Glomerular visceral epithelial cell (primary cell): ENCODE data around the gene ZKSCAN3.
A peak's percentile ranks its signal among the peaks of the same experiment; 100 is the strongest.
"Not testable (repeated sequence)": the region's sequence is repeated elsewhere in the genome, so short reads cannot be mapped to it uniquely, and the experiment has no call there.

Experiments used
- DNase-seq: peaks from one replicate; pipeline ENCODE4 v3.0.0-alpha.2; 2016; ENCODE audit errors: extremely low spot score

ZKSCAN3 gene

DNA sequence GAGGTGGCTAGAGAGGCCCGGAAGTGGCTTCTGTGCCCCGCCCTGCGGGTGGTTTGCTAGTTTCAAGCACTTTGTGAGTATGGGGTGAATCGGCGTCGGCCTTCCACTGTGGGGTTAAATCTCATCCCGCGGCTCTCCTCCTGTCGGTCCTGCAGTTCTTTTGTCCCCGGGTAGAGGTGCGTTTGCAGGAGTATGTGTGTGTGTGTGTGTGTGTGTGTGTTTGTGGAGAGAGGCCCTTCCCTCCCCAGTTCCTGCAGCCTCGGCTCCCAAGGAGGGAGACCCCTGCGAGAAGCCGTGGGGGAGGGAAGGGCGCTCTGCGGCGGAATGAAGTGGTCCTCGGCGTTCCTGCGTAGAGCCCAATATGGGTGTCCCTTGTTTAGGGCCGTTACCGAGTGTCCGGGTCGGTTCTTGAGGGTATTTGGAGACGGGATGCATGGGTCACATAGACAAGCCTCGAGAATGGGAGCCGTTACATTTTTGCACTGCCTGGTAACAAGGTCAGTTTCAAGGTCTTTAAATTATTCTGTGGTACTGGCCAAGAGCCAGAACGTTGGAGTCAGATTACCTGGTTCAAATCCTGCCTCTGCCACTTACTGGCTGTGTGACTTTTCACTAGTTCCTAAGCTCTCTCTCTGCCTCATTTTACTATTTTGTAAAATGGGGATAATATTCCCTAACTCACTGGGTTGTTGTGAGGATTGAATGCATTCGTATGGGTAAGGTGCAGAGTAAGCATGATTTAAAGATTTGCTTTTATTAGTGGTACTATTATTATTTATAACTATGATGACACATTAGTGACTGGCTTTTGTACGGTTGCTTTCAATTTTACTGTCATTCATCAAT is at the start of gene ZKSCAN3:
Gene ZKSCAN3, plus strand, starts transcription at position 56 of the 846 bp plus-strand sequence. CDS start 9,640 bp downstream, outside the sequence.
- DNase-seq, result peak; percentile 83

DNA sequence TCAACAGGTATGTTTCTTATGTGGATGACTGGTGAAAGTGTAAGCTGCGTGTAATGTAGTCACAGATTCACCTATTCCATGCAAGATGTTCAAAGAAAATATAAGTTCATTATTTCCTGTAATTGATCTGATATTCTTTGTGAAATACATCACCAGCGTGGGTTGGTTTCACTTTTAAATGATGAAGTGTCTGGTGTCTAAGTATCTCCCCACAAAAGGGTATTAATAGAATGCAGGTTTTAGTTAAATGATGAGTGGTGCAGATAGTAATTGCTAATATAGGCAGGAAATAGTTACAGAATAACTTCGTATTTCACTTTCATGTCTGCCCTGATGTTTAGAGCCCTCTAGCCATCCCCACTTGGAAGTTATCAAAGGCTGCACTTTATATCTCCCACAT is 46.2 kb upstream of the ZKSCAN3 start:
- DNase-seq, result no peak

DNA sequence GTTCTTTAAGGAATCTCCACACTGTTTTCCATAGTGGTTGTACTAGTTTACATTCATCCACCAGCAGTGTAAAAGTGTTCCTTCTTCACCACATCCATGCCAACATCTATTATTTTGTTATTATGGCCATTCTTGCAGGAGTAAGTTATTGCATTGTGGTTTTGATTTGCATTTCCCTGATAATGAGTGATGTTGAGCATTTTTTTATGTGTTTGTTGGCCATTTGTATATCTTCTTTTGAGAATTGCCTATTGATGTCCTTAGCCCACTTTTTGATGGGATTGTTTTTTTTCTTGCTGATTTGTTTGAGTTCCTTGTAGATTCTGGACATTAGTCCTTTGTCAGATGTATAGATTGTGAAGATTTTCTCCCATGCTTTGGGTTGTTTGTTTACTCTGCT is 43.4 kb upstream of the ZKSCAN3 start:
- DNase-seq, result not testable (repeated sequence)

DNA sequence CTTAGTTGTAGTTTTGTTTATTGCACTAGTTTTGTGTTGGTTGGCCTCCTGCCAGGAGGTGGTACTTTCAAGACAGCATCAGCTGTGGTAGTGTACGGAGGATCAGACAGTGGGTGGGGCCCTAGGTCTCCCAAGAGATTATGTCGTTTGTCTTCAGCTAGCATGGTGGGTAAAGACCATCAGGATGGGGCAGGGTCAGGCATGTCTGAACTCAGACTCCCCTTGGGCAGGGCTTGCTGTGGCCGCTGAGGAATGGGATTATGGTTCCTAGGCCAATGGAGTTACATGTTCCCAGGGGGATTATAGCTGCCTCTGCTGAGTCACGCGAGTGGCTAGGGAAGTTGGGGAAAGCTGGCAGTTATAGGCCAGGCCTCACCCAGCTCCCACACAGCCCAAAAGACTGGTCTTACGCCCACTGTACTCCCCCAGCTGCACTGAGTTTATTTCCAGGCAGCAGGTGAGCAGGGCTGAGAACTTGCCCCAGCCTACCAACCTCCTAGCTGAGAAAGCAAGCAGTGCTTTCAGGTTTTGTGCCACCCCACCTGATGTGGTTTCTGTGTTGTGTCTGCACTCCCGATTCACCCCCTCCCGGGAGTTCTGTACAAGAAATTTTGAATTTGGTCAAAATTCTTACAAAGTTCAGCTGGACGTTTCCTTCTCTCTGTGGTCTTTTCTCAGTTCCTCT is 38.5 kb upstream of the ZKSCAN3 start:
- DNase-seq, result no peak

DNA sequence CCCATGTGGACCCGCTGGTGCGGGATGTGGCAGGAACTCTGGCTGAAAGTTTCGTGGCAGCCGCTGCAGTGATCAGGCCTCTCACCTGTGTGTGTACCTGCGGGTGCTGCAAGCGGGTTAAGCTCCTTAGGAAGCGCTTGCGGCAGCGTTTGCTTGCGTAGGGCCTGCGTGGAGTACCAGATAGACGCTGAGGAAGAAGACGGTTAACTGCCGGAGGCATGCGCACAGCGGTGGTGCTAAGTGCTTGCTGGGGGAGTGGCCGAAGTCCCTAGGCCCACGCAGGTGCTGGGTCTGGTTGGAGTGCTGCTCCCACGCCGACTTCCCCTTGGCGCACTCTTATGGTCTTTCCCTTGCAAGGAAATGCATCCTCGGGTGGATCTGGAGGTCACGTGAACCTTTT is 36.8 kb upstream of the ZKSCAN3 start:
- no peak for DNase-seq

DNA sequence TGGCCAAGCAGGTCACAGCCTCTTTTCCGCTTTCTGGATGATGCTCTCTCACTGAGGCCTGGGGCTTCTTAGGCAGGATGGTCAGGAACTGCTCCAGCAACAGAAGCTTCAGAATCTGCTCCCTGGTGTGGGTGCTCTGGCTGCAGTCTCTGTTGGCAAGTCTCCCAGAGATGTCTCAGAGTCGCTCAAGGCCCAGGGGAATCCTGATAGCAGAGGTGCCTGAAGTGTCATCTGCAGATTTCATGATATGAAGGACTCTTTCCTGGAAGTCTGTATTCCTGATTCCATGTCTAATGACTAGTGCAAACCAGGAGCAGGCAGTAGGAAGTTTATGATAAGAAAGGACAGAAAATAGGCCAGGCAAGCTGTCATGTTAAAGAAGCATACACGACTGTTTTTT is 34.1 kb upstream of the ZKSCAN3 start:
- no peak for DNase-seq

DNA sequence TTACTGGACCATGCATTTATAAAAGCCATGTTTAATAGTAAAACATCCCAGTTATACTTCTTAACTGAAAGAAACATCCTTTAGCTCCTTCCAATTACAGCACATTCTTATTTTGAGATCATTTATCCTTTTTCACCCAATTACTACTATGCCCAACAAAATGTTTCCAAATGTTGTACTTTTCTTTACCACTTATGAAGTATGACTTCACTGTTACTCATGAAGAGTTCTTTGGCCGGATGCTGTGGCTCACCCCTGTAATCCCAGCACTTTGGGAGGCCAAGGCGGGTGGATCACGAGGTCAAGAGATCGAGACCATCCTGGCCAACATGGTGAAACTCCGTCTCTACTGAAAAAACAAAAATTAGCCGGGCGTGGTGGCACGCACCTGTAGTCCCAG is 31.9 kb upstream of the ZKSCAN3 start:
- DNase-seq, result not testable (repeated sequence)

DNA sequence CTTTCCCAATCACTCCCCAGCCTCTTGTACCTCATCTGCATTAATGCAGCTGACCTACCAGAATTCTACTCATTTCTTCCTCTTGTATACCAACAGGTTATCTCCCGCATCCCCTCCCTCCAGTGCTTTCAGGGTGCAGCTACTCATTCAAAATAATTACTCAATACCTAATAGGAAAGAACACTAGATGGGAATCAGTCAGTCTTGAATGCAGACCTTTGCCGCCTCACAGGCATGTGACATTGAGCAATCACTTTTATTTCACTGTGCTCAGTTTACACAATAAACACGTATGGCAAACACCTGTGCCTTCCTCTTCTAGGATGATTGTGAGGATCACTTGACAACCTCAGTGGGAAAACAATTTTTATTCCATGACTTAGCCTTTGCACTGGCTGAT is 27.1 kb upstream of the ZKSCAN3 start:
- DNase-seq, result no peak

DNA sequence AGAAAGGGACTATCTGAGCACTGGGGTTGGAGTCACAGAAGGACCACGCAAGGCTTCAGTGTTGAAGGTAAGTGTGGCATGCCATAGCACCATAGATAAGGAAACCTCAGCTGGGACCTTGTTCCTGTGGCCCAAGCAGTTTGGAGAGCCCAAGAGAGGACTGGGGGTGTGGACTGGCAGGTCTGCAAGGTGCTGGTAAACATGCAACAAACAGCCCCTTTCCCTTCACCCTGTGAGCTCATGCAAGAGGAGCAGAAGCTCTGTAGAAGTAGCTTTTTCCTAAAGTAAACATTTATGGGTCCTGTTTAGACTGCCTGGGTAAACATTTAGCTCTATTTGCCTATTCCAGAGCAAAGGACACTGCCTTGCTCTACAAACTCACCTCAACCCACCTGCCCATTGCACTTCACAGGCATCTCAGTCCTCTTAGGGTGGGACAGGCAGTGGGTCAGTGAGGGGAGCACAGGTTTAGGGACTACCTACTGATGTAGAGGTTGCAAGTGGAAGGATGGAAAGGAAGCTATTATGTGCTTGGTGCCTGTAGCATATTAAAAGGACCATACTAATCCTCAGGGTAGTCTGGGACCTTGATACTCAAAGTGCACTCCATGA is 25.8 kb upstream of the ZKSCAN3 start:
- no peak for DNase-seq

DNA sequence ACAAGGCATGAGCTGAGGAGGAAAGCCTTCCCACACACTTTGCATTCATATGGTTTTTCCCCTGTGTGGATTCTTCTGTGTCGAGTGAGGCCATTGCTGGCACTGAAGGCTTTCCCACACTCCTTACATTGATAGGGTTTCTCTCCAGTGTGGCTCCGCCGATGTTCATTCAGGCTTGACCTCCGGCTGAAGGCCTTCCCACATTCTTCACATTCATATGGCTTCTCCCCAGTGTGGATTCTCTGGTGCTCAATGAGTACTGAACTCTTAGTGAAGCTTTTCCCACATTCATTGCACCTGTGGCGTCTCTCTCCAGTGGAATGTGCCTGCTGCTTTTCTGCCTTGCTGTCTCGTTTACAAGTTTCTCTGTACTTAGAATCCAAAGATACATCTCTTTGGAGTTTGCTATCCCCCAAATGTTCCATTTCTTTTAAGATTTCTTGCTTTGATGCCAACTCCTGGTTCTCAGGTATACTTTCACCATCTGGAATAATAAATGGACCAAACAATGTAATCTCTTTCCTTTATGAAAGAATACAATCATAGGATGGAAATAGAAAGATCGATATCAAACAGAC is 23.3 kb upstream of the ZKSCAN3 start:
- DNase-seq, result no peak

DNA sequence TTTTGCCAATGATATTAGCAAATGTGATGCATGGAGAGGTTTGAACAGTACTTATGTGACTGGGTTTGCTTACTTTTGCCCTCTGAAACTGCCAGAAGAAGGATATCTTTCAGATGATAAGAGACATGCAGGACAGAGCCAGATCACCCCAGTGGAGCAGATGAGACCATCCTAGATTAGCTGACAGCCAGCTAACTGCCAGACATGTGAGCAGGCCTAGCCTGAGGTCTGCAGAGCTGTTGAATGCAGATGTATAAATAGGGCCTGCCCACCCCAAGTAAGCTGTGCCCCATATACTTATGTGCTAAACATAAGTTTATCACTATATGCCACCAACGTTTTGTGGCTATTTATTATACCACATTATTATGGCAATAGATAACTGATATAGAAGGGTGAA is 19.7 kb upstream of the ZKSCAN3 start:
- no peak for DNase-seq

DNA sequence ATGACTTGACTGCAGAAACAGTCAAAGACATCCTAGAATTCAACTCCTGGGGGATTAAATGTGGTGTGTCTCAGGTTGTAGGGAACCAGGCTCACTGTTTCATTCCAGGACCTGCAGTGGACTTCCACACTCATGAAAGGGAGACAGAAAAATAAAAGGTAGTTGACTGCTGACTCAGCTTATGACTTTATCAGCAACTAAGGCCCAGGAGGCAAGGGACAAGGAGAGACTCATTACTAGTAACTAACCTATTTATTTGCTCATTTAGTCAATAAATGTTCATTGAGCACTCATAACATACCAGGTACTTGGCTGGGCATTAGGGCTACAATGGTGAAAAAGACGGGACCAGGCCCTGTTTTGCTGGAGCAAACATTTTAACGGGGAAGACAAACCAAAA is 16.7 kb upstream of the ZKSCAN3 start:
- no peak for DNase-seq

DNA sequence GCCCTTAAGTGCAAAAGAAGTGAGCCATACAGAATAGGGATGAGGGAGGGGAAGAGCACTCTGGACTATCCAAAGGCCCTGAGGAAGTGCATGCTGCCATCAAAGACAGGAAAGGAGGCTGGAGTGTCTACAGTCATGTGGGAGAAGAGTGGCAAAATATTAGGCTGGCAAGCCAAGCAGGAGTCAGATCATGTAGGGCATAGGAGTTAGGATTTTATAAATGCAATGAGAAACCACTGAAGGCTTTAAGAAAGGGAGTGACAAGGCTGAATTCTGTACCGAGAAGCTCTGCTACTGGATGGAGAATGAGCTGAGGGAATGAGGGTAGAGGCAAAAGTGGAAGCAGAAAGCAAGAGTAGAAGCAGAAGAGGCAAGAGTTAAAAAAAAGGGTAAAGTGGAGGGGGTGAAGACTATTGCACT is 16.1 kb upstream of the ZKSCAN3 start:
- no peak for DNase-seq

DNA sequence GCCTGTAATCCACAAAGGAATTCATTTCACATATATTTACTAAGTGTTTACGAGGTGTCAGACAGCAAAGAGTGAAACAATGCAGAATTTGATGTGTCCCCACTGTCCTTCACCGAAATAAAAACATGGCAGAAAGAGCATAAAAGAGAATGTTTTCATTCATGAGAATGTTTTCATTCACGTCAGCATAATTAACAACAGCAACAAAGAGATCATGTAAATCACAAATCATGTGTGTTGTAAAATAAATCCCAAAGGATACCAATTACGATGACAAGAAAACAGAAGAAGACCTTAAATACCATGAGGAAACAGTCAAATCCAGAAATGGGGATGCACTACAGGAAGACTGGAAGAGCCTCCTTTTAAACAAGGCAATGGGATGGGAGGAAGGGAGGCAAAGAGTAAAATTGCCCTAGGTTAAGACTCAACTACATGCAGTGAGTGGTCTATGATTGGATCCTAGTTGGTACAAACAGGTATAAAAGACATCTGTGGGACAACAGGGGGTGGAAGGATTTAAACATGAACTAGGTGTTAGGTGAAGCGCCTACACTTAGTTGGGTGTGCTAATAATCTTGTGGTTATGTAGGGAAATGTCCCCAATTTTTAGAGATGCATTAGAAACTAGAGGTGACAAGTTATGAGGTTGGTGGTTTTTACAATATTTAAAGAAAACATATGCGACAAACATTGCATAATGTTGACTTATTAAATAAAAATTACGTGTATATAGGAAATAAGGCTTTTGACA is 15.3 kb upstream of the ZKSCAN3 start:
- DNase-seq, result no peak

DNA sequence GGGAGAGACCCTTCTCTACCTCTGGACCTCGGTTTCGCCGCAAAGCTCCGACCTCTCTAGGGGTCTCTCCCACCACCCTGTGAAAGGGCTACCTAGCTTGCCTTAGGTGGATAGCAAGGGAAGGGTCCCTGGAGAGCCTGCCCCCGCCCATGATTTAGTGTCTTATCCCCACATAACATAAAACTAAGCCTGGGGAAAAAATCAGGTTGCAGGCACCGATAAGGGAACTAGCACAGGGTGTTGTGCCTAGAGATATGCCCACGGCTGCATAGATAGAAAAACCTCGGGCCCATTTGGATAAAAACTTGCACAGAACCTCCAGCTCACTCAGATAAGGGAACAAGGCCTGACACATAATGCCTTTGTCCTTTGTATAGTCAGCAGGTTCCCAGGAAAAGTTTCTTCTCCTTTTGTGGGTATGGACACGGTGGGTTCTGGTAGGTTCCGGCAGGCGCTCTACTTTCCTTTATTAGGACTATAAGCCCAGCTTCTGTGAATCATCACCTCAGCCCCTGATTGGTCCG is 14.6 kb upstream of the ZKSCAN3 start:
- DNase-seq, result no peak

DNA sequence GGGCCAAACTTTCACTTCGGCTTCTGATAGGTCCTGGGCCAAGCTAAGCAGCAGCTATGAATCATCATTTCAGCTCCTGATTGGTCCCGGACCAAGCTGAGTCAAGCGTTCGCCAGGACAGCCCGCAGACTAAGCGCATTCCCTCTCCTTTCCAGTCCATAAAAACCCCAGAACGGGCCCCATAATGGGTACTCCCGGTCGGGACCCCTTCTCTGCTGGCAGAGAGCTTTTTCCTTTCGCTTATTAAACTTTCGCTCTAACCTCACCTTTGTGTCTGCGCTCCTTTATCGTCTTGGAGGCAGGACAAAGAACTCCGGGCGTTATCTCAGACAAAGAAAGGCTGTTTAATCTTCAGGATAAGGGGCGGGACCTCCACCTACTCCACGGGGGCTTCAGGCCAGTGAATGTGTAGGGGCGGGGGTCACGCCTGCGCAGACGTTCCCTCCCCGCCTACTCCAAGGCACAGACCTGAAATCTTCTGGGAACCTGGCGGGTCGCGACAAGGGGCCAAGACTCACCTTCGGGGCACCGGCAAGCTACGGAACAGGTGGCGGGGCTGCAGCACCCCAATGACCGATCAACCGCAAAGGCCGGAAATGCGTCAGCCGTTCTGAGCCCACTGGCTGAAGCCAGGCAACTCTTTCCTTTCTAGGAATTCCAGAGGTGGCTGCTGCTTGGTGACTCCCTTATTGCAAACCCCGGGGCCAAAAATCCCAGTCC is 14.0 kb upstream of the ZKSCAN3 start, which contains the start of gene ZSCAN31:
Gene ZSCAN31, minus strand, starts transcription at position 585 of the 720 bp plus-strand sequence. CDS start 6,465 bp downstream, outside the sequence.
- DNase-seq, result peak; percentile 98

DNA sequence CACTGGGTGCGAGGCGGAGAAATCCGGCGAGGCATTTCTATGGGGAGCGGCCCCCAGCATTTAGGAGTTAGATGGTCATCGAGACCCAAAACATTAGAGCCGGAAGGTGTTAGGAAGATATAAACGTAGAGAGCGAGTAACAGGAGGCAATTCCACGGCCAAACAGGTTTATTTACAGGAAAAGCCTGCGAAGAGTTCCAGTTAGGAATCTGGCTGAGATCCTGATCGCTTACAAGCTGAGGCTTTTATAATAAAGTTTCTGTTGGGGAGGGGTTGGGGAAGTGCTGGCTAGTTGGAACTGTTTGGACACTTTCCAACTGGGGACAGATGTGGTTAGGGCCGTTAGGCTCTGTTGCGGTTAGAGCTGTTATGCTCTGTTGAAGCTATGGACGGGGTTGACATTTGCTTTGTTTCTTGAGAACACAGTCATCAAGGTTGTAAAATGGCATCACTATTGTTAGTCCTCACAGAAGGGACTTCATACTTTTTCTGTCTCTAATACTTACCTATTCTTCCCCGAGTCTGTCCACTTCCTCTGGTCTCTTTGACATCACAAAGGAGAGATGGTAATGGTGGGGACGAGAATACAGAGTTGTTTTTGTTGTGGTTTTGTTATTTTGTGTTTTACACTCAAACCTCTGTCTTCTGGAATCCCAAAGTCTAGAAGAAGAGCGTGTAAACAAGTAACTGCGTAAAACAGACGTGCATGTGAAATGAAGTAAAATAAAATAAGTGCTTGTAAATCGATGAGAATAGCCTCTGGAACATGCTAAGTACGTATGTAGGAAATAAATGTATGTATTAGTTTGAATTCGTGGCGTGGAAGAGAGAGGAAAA is 13.2 kb upstream of the ZKSCAN3 start:
- DNase-seq, result peak; percentile 83

DNA sequence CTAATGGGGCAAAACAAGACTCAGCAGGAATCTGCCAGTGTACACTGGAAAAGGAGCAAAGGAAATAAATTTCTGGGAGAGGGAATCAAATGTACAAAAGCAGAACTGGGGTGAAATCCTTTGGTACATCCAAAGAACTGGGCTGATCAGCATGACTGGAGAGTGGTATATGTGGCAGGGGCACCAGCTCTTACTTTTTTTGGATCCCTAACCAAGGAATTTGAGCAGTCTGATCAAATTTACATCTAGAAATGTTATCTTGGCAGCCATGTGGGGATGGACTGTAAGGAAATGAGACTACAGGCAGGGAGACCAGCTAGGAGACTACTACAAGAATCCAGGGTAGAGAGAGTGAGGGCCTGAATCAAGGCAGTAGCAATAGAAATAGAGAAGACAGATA is 12.6 kb upstream of the ZKSCAN3 start:
- no peak for DNase-seq

DNA sequence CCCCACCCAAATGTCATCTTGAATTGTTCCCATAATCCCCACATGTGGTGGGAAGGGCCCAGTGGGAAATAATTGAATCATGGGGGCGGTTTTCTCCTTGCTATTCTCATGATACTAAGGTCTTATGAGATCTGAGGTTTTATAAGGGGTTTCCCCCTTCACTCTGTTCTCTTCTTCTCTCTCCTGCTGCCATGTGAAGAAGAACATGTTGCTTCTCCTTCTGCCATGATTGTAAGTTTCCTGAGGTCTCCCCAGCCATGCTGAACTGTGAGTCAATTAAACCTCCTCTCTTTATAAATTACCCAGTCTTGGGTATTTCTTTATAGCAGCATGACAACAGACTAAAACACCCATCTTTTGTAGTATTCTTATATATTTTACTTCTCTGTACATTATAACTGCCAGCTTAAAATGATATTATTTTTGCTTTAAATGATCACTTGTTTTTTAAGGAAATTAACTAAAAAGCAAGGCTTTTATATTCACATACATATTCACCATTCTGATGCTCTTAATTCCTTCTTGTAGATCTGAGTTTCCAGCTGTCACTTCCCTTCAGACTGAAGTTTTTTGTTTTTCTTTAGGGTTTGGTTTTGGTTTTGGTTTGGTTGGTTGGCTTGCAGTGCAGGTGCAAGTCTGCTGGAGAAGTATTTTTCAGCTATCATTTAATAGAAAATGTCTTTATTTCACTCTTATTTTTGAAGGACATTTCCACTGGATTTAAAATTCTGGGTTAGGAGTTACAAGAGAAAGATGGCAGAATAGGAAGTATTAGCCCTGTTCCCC is 9.2 kb upstream of the ZKSCAN3 start:
- no peak for DNase-seq
